ENCODE results near the gene TMPRSS2. TPM values are rescaled to one million over a fixed set of nuclear protein-coding genes. Genes with fewer than 3 reads are reported as not detected.

The TMPRSS2 gene
- total and polyA plus RNA-seq, 9 of the 15 experiments (the other 6 are each of a cell fraction or from before 2014, with no cell fraction given): 0.20 TPM; not detected in 8

GRCh38 chr21:41425588-41425953 lies 82.4 kb downstream of the TMPRSS2 start:
- Histone ChIP-seq H3K9me1 (ENCODE audit: control insufficient read depth, insufficient read depth, low read length) (no peaks in the 10 kb centered on the region), H4K20me1 (replicated peaks; ENCODE audit: control insufficient read depth, insufficient read depth, low read length) (no peaks in the 10 kb centered on the region), H3K27ac (ENCODE audit: extremely low read depth, low read depth, low read length) (no peak overlapping the region), H3K79me2 (ENCODE audit: control insufficient read depth, insufficient read depth, low read length) (no peaks in the 10 kb centered on the region), H3K9ac (ENCODE audit: insufficient read depth in 1 of 2, low read depth in 2 of 2, low read length in 2 of 2) (no peak overlapping the region), H3K9me3 (replicated peaks; ENCODE audit: control insufficient read depth, insufficient read depth, low read depth, low read length) (no peaks in the 10 kb centered on the region), H3K4me2 (ENCODE audit: insufficient read depth, low read length) (no peak overlapping the region), H3K4me1 (replicated peaks in 1 of 2; ENCODE audit: control insufficient read depth in 2 of 2, insufficient read depth in 2 of 2, low read length in 2 of 2) (peaks cover 0 to 7% of the 10 kb centered on the region in 2 experiments; a peak in 2 of 5 replicates), H3K36me3 (ENCODE audit: control insufficient read depth, insufficient read depth, low read length) (no peaks in the 10 kb centered on the region), H2AFZ (ENCODE audit: low read depth, low read length) (no peak overlapping the region), H3K27me3 (ENCODE audit: control insufficient read depth in 2 of 2, insufficient read depth in 2 of 2, low read length in 2 of 2) (peaks cover 22 to 51% of the 10 kb centered on the region in 2 experiments; a peak in 4 of 5 replicates), H3K4me3 (no peak overlapping the region)
- ATAC-seq: no peak
- intact Hi-C loops (cut with micrococcal nuclease) (no loop called here), in situ Hi-C loops (cut with MboI) (no loop called here)
- ChIA-PET CTCF (ENCODE audit: low intra/inter-chr PET ratio) (no interaction called here), POLR2A (no interaction called here)
- DNase-seq (ENCODE audit: extremely low read depth in 1 of 4, low spot score in 3 of 4): no peak
- 2% methylated on average over 7 of the region's 7 CpGs for WGBS (ENCODE audit: insufficient coverage, low coverage, missing lambda C conversion rate)
- FAIRE-seq: no peak
- TF ChIP-seq EP300 (IDR thresholded peaks at IDR 0.05; ENCODE audit: low read length) (no peak), MXI1 (IDR thresholded peaks at IDR 0.05; ENCODE audit: low read depth, low read length) (no peak), HNRNPUL1 (IDR thresholded peaks at IDR 0.05; ENCODE audit: low read length) (no peak), ZBTB8A (IDR thresholded peaks at IDR 0.05; ENCODE audit: partially characterized antibody) (no peak), CHD2 (IDR thresholded peaks at IDR 0.05; ENCODE audit: low read depth, low read length) (no peak), ARID3B (CRISPR knock-in tag; IDR thresholded peaks at IDR 0.05; ENCODE audit: borderline replicate concordance) (no peak), NFE2 (IDR thresholded peaks at IDR 0.05; ENCODE audit: low read depth) (no peak), FOXK2 (conservative IDR thresholded peaks at IDR 0.05 in 1 of 2, IDR thresholded peaks at IDR 0.05 in 1 of 2; ENCODE audit: low read depth in 2 of 2) (no peak), RBFOX2 (IDR thresholded peaks at IDR 0.05; ENCODE audit: low read depth, low read length) (no peak), PBX2 (CRISPR knock-in tag; IDR thresholded peaks at IDR 0.05; ENCODE audit: low read depth) (no peak), PBX2 (tag; conservative IDR thresholded peaks at IDR 0.05; ENCODE audit: low read depth) (no peak), CC2D1A (IDR thresholded peaks at IDR 0.05) (no peak), BCL6 (CRISPR knock-in tag; IDR thresholded peaks at IDR 0.05) (no peak), FOXP1 (CRISPR knock-in tag; IDR thresholded peaks at IDR 0.05) (no peak), ELF2 (CRISPR knock-in tag; IDR thresholded peaks at IDR 0.05) (no peak), COPS2 (conservative IDR thresholded peaks at IDR 0.05) (no peak), E2F1 (CRISPR knock-in tag; IDR thresholded peaks at IDR 0.05) (no peak), ZNF589 (CRISPR knock-in tag; IDR thresholded peaks at IDR 0.05; ENCODE audit: low read depth) (no peak), RB1 (IDR thresholded peaks at IDR 0.05; ENCODE audit: low read depth) (no peak), POU5F1 (IDR thresholded peaks at IDR 0.05; ENCODE audit: borderline replicate concordance, low read depth, low read length, partially characterized antibody) (no peak)
- BruUV-seq (replicated peaks): no TSS peak
